ENCODE results near the gene DNAH11. TPM values are rescaled to one million over a fixed set of nuclear protein-coding genes. Genes with fewer than 3 reads are reported as not detected.

Gene DNAH11
- total and polyA plus RNA-seq, 8 donors = 0.46 to 3.8 (median 1.1) TPM

GRCh38 chr7:21702303-21702702 is 159.5 kb downstream of the DNAH11 start:
- Histone ChIP-seq H3K9me3 (no peaks in the 10 kb centered on the region), H3K27ac (no peak overlapping the region), H3K4me1 (no peaks in the 10 kb centered on the region), H3K27me3 (no peaks in the 10 kb centered on the region), H3K4me3 (no peak overlapping the region), H3K36me3 (no peaks in the 10 kb centered on the region)
- DNase-seq = no peak
- intact Hi-C loops (cut with DNase I) = no loop called here
- no peak for TF ChIP-seq CTCF (IDR thresholded peaks at IDR 0.05)
- no peak for ATAC-seq
- 59 to 67% methylated on average over 3 of the region's 3 CpGs for WGBS, 2 donors
- FAIRE-seq = no peak

- ATAC-seq (no peak), DNase-seq (no peak)
These were observed 161.5 kb downstream of the DNAH11 start for GRCh38 chr7:21704359-21704758.

GRCh38 chr7:21706131-21706530 is 163.3 kb downstream of the DNAH11 start:
- H3K27me3 ChIP-seq = no peaks in the 10 kb centered on the region
- no peaks in the 10 kb centered on the region for H3K36me3 ChIP-seq
- intact Hi-C loops (cut with DNase I) = no loop called here
- FAIRE-seq = no peak
- H3K4me1 ChIP-seq = no peaks in the 10 kb centered on the region
- TF ChIP-seq CTCF (IDR thresholded peaks at IDR 0.05) = no peak
- H3K9me3 ChIP-seq = no peaks in the 10 kb centered on the region
- no peak for DNase-seq
- H3K27ac ChIP-seq = no peak overlapping the region
- ATAC-seq = no peak
- 80 to 82% methylated on average over 3 of the region's 3 CpGs for WGBS, 2 donors
- no peak overlapping the region for H3K4me3 ChIP-seq

More at GRCh38 chr7:21704359-21704758, 161.5 kb downstream of the DNAH11 start:
- Histone ChIP-seq H3K4me3 (no peak overlapping the region), H3K36me3 (no peaks in the 10 kb centered on the region), H3K4me1 (no peaks in the 10 kb centered on the region), H3K9me3 (no peaks in the 10 kb centered on the region), H3K27me3 (no peaks in the 10 kb centered on the region), H3K27ac (no peak overlapping the region)
- TF ChIP-seq CTCF (IDR thresholded peaks at IDR 0.05) = no peak
- intact Hi-C loops (cut with DNase I) = no loop called here
- 59 to 61% methylated on average over 4 of the region's 4 CpGs for WGBS, 2 donors
- FAIRE-seq = no peak

- no peak for ATAC-seq
- Histone ChIP-seq H3K27me3 (no peaks in the 10 kb centered on the region), H3K4me3 (no peak overlapping the region), H3K36me3 (no peaks in the 10 kb centered on the region), H3K9me3 (no peaks in the 10 kb centered on the region), H3K4me1 (no peaks in the 10 kb centered on the region), H3K27ac (no peak overlapping the region)
- WGBS, 2 donors = 74 to 87% methylated on average over 7 of the region's 7 CpGs
- DNase-seq = no peak
- TF ChIP-seq CTCF (IDR thresholded peaks at IDR 0.05) = no peak
- intact Hi-C loops (cut with DNase I) = no loop called here
- FAIRE-seq = no peak
These were observed 164.7 kb downstream of the DNAH11 start for GRCh38 chr7:21707566-21707965.

- Histone ChIP-seq H3K27ac (no peak overlapping the region), H3K4me1 (no peaks in the 10 kb centered on the region), H3K36me3 (no peaks in the 10 kb centered on the region), H3K4me3 (no peak overlapping the region), H3K9me3 (no peaks in the 10 kb centered on the region), H3K27me3 (no peaks in the 10 kb centered on the region)
- intact Hi-C loops (cut with DNase I) = no loop called here
- no peak for FAIRE-seq
- no peak for DNase-seq
- 78 to 87% methylated on average over 6 of the region's 6 CpGs for WGBS, 2 donors
- TF ChIP-seq CTCF (IDR thresholded peaks at IDR 0.05) = no peak
- ATAC-seq = no peak
These were observed 165.3 kb downstream of the DNAH11 start for GRCh38 chr7:21708096-21708495.

Measured in pancreas (tissue), 10 donors.